GM15510 (cell line): ENCODE measurements around the gene COL27A1.

ENCODE experiments used
- POLR2A ChIP-seq: IDR thresholded peaks from 3 replicates; pipeline ENCODE4 v1.6.1; 2011; ENCODE audit warnings: borderline replicate concordance; ENCODE audit not compliant: insufficient read length; ENCODE audit errors: extremely low read depth

Gene COL27A1

DNA sequence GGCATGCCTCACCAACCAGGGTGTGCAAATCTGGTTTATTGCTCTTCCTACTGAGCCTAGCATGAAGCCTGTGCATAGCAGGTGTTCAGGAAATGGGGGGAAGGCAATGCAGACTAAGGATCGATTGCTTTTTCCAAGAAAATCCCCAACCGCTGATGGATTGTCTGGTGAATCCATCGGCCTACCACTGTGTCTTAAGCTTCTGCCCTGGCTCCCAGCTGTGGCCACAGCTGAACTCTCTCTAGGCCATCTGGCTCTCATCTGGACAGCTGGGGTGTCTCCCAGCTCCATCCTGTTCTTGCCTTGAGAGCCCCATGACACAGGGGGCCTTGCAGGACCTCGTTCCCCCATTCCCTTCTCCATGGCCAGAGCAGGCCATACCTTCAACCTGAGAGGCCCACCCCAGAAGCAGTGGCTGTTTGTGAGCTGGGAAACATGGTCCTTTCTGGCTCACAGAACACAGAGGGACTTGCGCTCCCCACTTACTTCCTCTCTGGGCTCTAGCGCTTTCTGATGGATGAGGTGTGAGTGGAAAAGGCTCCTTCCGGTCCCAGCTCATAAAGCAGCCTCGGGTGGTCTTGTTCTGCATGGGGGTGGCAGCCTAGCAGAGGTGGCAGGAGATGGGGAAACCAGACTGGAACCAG, 41.8 kb downstream of the COL27A1 start:
- TF ChIP-seq POLR2A = no peak

DNA sequence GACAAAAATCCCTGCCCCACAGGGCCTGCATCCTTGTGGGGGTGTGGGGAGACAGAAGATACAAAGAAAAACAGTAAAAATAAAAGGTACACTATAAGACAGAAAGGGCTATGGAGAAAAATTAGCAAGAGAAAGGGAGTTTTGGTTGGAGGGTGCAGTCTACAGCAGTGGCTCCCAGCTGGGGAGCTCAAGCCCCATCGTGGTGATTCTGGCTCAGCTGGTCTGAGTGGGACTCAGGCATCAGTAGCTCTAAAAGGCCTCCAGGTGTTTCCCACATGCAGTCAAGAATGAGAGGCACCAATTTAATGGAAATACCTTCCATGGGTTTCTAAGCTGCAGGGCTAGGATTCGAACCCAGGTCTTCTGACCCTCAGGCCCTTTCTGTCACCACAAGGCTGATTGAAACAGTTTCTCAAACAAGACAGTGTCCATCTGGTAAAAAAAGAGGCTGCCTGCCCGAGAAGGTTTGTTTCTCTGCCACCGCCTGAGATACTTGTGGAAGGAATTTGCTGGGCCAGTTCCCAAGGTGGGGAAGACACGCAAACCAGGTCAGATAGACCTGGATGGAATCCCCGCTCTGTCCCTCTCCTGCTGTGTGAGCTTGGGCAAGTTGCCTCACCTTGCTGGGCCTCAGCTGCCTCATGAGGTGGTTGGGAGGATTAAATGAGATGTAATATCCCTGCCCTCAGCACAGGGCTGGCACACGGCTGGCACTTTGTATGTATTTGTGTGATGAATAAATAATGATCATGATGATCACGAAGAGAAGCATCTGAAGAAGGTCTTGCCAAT, 43.1 kb downstream of the COL27A1 start:
- TF ChIP-seq POLR2A = no peak

DNA sequence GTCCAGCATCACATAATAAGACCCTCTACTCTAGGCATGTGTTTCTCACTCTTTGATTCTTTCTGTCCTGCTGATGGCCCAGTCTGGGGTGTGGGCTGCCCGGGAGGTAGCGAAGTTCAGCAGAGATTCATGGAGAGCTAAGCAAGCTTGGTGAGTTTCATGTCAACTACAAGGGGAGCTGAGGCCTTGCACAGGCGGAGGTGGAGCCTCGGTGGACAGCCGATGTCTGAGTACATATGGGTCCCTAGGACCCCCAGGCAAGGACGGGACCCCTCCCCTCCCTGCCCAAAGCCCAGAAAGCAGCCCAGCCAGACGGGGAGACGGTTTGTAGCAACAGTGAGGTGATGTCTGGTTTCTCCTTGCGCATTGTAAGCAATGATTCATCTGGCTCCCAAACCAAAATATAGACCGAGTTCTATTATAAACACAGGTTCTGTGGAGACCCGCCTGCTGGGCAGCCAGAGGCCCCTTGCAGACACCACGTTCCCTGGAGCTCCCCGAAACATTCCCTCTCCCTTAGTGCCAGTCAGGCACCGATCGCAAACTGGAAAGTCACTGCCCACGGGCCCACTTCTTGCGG, 45.5 kb downstream of the COL27A1 start:
- no peak for TF ChIP-seq POLR2A

DNA sequence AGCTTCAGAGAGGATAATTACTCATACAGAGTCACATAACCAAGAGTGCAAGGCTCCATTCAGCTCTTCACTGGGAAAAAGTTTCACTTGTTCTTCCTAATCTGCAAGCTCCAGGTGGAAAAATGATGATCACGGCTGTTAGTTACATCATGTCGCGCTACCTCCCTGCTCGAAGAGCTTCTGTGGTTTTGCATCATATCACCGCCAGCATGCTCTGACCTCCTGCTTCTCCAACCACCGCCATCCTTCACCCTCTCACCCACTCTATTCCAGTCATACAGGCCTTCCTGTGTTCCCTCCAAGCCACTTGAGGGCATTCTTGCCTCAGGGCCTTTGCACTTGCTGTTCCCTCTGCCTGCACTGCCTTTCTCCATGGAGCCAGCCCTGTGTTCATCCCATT, 47.1 kb downstream of the COL27A1 start:
- TF ChIP-seq POLR2A = no peak

DNA sequence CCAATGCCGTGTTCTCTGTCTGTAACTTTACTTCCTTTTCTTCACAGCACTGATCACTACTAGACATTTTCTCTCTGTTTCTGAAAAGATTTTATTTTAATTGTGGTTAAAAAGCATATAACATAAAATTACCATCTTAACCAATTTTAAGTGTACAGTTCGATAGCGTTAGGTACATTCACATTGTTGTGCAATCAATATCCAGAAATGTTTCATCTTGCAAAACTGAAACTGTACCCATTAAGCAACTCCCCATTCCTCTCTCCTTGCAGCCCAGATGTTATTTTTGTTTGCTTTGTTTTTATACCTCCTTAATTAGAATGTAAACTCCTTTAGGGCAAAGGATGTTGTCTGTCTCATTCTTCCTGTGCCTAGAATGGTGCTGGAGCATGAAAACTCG, 47.5 kb downstream of the COL27A1 start:
- no peak for TF ChIP-seq POLR2A

DNA sequence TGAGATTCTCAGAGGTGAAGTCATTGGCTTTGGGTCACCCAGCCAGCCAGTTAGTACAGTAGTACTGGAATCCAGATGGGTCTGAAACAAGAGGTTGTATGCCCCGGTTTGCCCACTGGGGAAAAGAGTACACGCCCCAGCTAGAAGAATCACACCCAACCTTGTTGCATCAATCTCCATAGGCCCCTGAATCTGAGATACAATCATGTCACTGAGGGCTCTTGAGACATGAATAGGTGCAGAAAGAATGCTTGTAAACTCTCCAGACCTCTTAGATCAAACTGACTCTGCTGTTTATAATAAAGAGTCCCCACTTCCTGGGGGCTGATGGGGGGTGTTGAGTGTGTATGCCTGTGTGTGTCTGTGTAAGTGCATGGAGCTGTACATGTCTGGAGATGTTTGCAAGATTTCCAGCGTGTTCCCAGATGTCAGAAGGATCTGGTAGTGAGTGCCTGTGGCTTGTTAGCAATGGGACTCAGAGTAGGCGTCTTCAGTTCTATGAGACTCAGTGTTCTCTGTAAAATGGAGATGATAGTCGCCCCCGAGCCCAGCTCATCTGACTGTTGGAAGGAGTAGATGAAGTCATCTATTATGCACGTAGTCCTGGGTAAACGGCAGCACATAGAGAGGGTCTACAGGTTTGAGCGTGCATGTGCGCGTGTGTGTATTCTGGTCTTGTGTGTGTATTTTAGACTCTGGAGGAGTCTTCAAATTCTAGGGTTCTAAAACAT, 48.2 kb downstream of the COL27A1 start:
- no peak for TF ChIP-seq POLR2A

DNA sequence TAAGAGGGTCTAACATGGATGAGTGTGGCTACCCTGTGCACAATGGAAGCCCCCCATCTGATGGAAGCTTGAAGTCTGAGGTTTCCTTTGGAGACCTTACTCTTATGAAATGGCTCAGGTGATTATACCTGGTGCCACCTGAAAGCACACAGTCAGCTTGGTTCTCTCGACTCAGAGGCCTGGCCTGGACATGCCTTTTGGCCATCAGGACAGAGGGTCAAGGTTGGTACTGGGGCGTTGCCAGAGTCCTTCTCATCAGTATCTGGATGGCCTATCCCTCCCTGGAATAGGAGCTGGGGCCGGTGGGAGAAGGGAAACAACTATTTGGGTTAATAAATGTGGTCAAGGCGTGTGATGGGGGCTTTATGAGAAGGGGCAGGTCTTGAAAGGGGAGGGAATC, 48.9 kb downstream of the COL27A1 start:
- TF ChIP-seq POLR2A = no peak

DNA sequence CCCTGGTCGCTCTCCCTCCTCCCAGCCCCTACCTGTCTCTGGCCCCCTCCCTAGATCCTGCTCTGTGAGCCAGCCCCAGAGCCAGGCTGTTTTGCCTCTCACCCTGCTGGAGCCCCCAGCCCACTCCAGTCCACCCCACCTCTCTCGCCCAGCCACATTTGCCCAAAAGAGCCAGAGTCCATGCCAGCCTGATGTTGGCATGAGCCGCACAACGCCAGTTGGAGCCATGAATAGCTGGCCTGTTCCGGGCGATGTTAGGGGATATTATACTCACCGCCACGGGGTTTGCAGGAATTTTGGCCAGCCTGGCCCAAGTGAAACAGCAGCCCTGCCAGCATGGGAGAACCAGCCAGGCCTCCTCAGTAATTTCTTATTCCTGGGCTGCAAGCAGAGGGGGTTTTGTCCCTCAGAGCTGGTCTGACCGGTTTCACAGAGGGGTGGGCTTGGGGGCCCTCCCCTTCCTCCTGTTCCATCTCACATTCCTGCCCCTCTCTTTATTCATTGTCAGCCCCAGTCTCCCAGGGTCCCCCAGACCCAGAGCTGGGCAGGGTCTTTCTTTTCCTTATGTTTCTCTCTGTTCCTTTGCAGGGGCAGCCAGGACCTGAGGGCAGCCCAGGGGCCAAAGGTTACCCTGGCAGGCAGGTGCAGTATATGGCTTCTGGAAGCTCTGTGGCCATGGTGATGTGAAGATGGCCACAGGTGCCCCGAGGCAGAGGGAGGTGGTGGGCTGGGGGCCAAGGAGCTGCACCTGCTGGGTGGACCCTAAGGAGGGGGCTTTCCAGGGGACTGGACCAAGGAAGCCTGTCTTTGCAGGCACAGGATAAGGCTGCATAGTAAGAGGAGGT, 50.1 kb downstream of the COL27A1 start:
- TF ChIP-seq POLR2A = no peak

DNA sequence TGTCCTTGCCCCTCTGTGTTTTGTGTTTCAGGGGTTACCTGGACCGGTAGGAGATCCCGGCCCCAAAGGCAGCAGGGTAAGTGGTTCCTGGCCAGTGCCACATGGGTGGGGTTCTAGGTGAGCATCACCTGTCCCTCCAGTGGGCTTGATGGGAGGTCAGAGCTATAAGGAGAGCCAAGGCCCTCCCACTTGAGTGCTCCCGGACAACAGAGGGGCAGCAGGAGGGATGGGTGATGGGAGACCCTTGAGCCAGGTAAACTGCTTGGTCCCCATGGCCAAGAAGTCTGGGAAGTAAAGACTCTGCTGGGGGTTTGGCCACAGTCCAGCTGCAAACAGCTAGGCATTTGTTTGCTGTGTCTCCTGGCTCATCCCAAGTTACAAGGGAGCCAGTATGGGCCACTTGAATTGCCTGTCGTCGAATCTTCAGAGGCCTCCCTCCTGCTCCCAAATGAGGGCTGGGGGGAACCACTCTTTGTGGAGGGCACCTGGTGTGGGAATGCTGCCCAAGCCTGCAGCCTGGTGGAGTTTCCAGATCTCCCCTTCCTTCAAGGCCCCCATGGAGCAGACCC, 51.0 kb downstream of the COL27A1 start:
- TF ChIP-seq POLR2A = no peak

DNA sequence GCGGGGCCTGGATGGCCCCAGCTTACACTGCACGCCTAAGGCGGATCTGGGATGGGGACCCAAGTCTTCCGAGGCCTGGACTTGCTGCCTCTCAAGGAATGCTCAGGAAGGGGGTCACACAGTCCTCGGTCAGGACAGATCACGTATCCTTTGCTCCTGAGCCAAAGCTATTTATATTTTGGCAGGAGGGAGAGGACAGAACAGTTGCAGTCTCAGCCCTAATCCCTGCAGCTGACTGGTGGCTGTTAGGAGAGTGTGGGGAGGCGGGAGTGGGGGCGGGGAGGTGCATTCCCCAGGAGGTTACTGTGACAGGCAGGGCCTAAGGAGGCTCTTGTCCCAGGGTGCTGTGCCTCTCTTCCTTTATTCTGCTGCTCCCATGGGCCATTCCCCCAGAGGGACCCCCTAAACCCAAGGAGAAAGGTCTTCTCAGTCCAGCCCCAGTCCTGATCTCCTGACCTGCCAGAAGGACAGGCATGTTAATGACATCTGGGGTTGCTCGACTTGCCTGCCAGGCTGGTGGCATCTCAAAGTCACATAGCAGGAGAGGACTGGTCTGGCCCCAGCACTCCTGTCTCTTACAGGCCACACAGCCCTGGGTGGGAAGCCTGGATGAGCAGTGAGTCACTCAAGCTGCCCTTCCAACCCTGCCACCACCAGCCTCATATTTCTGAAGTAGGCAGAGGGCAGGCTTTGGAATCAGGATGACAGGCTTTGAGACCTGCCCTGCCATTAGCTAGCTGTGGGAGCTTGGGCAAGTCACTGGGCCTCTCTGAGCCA, 51.9 kb downstream of the COL27A1 start:
- TF ChIP-seq POLR2A = no peak

DNA sequence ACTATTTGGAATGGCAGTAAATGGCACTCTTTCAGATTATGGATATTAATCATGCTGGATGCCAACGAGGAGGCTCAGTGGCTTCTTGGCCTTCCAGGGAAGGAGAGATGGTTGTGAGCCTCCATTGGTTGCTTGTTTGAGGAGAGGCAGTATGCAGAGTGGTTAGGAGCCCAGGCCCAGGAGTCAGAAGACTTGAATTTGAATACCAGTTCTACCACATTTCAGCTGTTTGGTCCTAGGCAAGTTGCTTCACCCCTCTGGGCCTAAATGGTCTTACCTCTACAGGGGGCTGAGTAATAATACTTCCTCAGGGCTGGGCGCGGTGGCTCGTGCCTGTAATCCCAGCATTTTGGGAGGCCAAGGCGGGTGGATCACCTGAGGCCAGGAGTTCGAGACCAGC, 52.5 kb downstream of the COL27A1 start:
- TF ChIP-seq POLR2A = no peak

DNA sequence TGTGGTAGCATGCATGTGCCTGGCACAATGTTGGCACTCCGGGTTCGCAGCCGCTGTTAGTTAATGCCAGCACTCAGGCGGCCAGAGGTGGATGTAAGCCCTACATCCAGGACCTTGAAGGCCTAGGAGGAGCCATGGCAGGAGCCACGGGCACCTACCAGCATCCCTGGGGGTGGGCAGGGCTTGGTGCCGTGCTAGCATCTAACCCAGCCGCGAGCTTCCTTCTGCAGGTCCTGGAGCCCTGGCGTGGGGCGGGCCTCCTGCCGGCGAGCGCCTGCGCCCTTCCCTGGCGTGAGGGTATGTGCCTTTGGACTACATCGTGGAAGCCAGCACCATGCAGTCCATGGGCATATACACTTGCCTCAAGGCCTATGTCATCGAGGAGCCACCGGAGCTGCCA, 53.8 kb downstream of the COL27A1 start:
- TF ChIP-seq POLR2A = no peak

DNA sequence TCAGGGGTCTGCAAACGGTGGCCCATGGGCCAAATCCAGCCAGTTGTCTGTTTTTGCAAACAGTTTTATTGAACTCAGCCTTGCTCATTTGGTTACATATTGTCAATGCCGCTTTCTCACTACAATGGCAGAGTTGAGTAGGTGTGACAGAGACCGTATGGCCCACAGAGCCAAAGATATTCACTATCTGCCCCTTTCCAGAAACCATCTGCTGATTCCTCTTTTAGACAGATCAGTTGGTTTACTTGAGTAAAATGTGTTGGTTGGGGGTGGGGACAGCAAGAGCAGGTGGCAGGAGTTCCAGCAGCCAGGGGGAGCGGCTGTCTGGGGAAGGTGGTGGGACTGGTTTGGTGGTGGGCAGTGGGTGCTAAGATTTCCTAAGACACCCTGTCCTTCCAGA, 54.8 kb downstream of the COL27A1 start:
- TF ChIP-seq POLR2A = no peak
